HepG2 (cell line): ENCODE results near the gene CNTNAP1. TPM values are rescaled to one million over a fixed set of nuclear protein-coding genes. Genes with fewer than 3 reads are reported as not detected.
A peak's percentile ranks its signal among the peaks of the same experiment; 100 is the strongest.

Source experiments
- ARNT2 ChIP-seq: sonication (generic); formaldehyde crosslinking; IDR thresholded peaks from 2 replicates; pipeline ENCODE4 v1.8.0; 2022; ENCODE audit warnings: mild to moderate bottlenecking, low read depth, missing genetic modification reagents, moderate library complexity
- ATF2 ChIP-seq: sonication (generic); formaldehyde crosslinking; IDR thresholded peaks from 2 replicates; pipeline ENCODE4 v1.4.0; 2020; ENCODE audit warnings: missing genetic modification reagents
- ATF7-NPFF ChIP-seq: sonication (generic); formaldehyde crosslinking; IDR thresholded peaks from 2 replicates; pipeline ENCODE4 v1.8.1; 2023; ENCODE audit warnings: mild to moderate bottlenecking, low read depth, missing genetic modification reagents, moderate library complexity
- FOXO4 ChIP-seq: sonication (generic); formaldehyde crosslinking; conservative IDR thresholded peaks from 2 replicates; pipeline ENCODE4 v1.8.1; 2023; ENCODE audit warnings: missing genetic modification reagents
- JARID2 ChIP-seq: sonication (generic); formaldehyde crosslinking; IDR thresholded peaks from 2 replicates; pipeline ENCODE4 v1.8.1; 2023; ENCODE audit warnings: missing genetic modification reagents, inconsistent platforms; ENCODE audit not compliant: insufficient replicate concordance
- KDM3A ChIP-seq: IDR thresholded peaks from 2 replicates; pipeline ENCODE4 v1.6.1; 2018; ENCODE audit warnings: low read depth, missing compliant biosample characterization
- KDM5B ChIP-seq: sonication (generic); formaldehyde crosslinking; IDR thresholded peaks from 2 replicates; pipeline ENCODE4 v1.4.0; 2020; ENCODE audit warnings: missing genetic modification reagents, mild to moderate bottlenecking, borderline replicate concordance
- PAWR ChIP-seq: sonication (generic); formaldehyde crosslinking; IDR thresholded peaks from 2 replicates; pipeline ENCODE4 v1.4.0; 2020; ENCODE audit warnings: missing genetic modification reagents, mild to moderate bottlenecking, borderline replicate concordance
- SMARCE1 ChIP-seq: fragments of 450-650 bp; IDR thresholded peaks from 2 replicates; pipeline ENCODE4 v1.6.1; 2017; ENCODE audit warnings: borderline replicate concordance
- TFDP2 ChIP-seq: sonication (generic); formaldehyde crosslinking; IDR thresholded peaks from 2 replicates; pipeline ENCODE4 v1.4.0; 2020; ENCODE audit warnings: missing genetic modification reagents
- ZIK1 ChIP-seq: sonication (generic); formaldehyde crosslinking; IDR thresholded peaks from 2 replicates; pipeline ENCODE4 v1.5.0; 2020; ENCODE audit warnings: mild to moderate bottlenecking, low read depth, missing genetic modification reagents, borderline replicate concordance
- ZKSCAN8 ChIP-seq: IDR thresholded peaks from 2 replicates; pipeline ENCODE4 v1.6.1; 2016; ENCODE audit warnings: borderline replicate concordance, missing genetic modification reagents, missing compliant biosample characterization
- ZMYM3 ChIP-seq: sonication (generic); formaldehyde crosslinking; IDR thresholded peaks from 2 replicates; pipeline ENCODE4 v1.5.1; 2020; ENCODE audit warnings: mild to moderate bottlenecking, missing genetic modification reagents
- ZNF124 ChIP-seq: sonication (generic); formaldehyde crosslinking; IDR thresholded peaks from 2 replicates; pipeline ENCODE4 v1.4.0; 2020; ENCODE audit warnings: missing genetic modification reagents
- ZNF614 ChIP-seq: IDR thresholded peaks from 2 replicates; pipeline ENCODE4 v1.6.1; 2018; ENCODE audit warnings: missing biosample characterization, missing genetic modification reagents, inconsistent platforms, borderline replicate concordance
- ZNF703 ChIP-seq: sonication (generic); formaldehyde crosslinking; IDR thresholded peaks from 2 replicates; pipeline ENCODE4 v1.5.1; 2020; ENCODE audit warnings: missing genetic modification reagents, mild to moderate bottlenecking, moderate library complexity, borderline replicate concordance
- polyA plus RNA-seq, 8 experiments: library from polyadenylated mRNA; depleted of rRNA in 3 of 8; stranded (reverse) in 7 of 8; unstranded in 1 of 8; fragments of >200 nt; fragmentation: Illumina TruSeq in 4 of 8; extraction: Trizol in 4 of 8; gene quantifications; 2 replicates each; pipeline versions ENCODE4 v1.2.1 to v1.2.3, GENCODE V29; 2011 to 2016; ENCODE audit warnings: low read depth in 4 of 8, missing spikeins in 1 of 8, mixed read lengths in 1 of 8; ENCODE audit not compliant: insufficient read depth in 1 of 8
- total RNA-seq, 5 experiments: library from RNA; depleted of rRNA; stranded (reverse); fragments of >200 nt; fragmentation: Illumina TruSeq; extraction: Trizol; gene quantifications; 2 replicates each; pipeline ENCODE4 v1.2.3, GENCODE V29; 2016; ENCODE audit warnings: low read depth in 1 of 5
- TF ChIP-seq, protein P1 (sequence below): sonication (generic); formaldehyde crosslinking; IDR thresholded peaks from 2 replicates; pipeline ENCODE4 v1.5.1; 2020; ENCODE audit warnings: missing genetic modification reagents, mild to moderate bottlenecking, borderline replicate concordance
- TF ChIP-seq, protein P2 (sequence below): sonication (generic); formaldehyde crosslinking; IDR thresholded peaks from 2 replicates; pipeline ENCODE4; 2020; ENCODE audit warnings: missing genetic modification reagents, mild to moderate bottlenecking, borderline replicate concordance
- TF ChIP-seq, protein P3 (sequence below): sonication (generic); formaldehyde crosslinking; IDR thresholded peaks from 2 replicates; pipeline ENCODE4 v1.9.0; 2022; ENCODE audit warnings: low read depth, missing genetic modification reagents

CNTNAP1 gene
- total and polyA plus RNA-seq, 2 of the 13 experiments (the other 11 are each of a cell fraction or from before 2014, with no cell fraction given): 4.5 to 7.7 TPM

GRCh38 chr17:42675965-42676423, 6.3 kb upstream of the CNTNAP1 start (continued):
- no peak for TF ChIP-seq ZIK1
- TF ChIP-seq, protein P1, sequence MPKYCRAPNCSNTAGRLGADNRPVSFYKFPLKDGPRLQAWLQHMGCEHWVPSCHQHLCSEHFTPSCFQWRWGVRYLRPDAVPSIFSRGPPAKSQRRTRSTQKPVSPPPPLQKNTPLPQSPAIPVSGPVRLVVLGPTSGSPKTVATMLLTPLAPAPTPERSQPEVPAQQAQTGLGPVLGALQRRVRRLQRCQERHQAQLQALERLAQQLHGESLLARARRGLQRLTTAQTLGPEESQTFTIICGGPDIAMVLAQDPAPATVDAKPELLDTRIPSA (CRISPR knock-in tag): 0 out of 2 replicates have a peak, but pooled peaks have one; percentile 11
- no peak for TF ChIP-seq KDM5B (CRISPR knock-in tag)
- no peak for TF ChIP-seq SMARCE1
- TF ChIP-seq JARID2 (CRISPR knock-in tag): peak; percentile 34
- TF ChIP-seq KDM3A: peak; percentile 81
- TF ChIP-seq ZNF614 (CRISPR knock-in tag): no peak
- peak; percentile 57; the same call in 1 of the 2 replicates for TF ChIP-seq ATF7-NPFF (CRISPR knock-in tag)
- peak; percentile 11; the same call in 1 of the 2 replicates for TF ChIP-seq TFDP2
- peak; percentile 61; the same call in 1 of the 2 replicates for TF ChIP-seq ZNF124
- peak; percentile 16; the same call in 1 of the 2 replicates for TF ChIP-seq ATF2 (CRISPR knock-in tag)
- no peak for TF ChIP-seq ZKSCAN8 (CRISPR knock-in tag)
- TF ChIP-seq, protein P2, sequence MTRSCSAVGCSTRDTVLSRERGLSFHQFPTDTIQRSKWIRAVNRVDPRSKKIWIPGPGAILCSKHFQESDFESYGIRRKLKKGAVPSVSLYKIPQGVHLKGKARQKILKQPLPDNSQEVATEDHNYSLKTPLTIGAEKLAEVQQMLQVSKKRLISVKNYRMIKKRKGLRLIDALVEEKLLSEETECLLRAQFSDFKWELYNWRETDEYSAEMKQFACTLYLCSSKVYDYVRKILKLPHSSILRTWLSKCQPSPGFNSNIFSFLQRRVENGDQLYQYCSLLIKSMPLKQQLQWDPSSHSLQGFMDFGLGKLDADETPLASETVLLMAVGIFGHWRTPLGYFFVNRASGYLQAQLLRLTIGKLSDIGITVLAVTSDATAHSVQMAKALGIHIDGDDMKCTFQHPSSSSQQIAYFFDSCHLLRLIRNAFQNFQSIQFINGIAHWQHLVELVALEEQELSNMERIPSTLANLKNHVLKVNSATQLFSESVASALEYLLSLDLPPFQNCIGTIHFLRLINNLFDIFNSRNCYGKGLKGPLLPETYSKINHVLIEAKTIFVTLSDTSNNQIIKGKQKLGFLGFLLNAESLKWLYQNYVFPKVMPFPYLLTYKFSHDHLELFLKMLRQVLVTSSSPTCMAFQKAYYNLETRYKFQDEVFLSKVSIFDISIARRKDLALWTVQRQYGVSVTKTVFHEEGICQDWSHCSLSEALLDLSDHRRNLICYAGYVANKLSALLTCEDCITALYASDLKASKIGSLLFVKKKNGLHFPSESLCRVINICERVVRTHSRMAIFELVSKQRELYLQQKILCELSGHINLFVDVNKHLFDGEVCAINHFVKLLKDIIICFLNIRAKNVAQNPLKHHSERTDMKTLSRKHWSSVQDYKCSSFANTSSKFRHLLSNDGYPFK (CRISPR knock-in tag): peak; percentile 38
- peak; percentile 61 for TF ChIP-seq ARNT2
- 0 out of 2 replicates have a peak, but pooled peaks have one; percentile 5 for TF ChIP-seq ZMYM3 (CRISPR knock-in tag)
- TF ChIP-seq PAWR (CRISPR knock-in tag): 0 out of 2 replicates have a peak, but pooled peaks have one; percentile 60
- TF ChIP-seq FOXO4: no peak
- TF ChIP-seq, protein P3, sequence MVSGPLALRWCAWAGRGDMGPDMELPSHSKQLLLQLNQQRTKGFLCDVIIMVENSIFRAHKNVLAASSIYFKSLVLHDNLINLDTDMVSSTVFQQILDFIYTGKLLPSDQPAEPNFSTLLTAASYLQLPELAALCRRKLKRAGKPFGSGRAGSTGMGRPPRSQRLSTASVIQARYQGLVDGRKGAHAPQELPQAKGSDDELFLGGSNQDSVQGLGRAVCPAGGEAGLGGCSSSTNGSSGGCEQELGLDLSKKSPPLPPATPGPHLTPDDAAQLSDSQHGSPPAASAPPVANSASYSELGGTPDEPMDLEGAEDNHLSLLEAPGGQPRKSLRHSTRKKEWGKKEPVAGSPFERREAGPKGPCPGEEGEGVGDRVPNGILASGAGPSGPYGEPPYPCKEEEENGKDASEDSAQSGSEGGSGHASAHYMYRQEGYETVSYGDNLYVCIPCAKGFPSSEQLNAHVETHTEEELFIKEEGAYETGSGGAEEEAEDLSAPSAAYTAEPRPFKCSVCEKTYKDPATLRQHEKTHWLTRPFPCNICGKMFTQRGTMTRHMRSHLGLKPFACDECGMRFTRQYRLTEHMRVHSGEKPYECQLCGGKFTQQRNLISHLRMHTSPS (CRISPR knock-in tag): no peak; the same call in 1 of the 2 replicates
- TF ChIP-seq ZNF703 (CRISPR knock-in tag): peak; percentile 23; the same call in 1 of the 2 replicates
